ENCODE measurements around the gene CHST15.

The CHST15 gene

DNA sequence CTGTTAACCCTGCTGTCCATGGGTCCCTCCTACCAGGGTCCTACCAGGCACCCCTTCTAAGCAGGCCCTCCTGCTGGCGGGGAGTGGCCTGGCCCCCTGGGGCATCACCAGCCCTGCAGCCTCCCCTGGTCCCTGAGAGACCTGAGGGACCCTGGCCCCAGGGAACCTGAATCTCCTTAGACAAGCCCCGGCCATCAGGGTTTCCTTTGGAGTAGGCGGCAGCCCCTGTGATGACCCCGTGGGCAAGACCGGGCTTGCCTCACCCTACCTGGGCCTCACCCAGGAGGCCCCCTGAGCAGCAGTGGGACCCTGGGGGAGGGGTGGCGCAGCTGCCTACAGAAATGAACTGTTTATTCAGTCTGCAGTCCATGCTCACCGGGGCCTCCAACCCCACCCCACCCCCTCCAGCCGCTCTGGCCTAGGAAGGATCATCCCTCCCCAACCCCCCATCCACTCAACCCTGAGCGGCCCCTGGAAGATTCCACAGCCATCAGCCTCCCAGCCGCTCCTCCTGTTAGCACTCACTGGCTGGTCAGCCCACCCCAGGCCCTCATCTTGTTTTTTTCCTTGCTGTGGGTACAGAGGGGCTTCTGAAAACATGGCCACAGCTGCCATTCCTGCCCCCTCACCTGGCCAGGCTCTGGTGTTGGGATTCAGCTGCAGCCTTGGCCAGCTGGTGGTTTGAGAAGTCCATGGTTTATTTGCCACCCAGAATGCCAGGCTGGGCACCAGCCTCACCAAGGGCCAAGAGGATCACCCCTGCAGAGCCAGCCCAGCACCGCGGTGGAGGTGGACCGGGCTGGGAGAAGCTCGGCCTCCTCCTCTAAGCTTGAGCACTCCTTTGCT lies 34.8 kb upstream of the CHST15 start:
- Histone ChIP-seq H3K27me3 (ENCODE audit: low read depth) (no peaks in the 10 kb centered on the region), H3K36me3 (replicated peaks) (no peaks in the 10 kb centered on the region), H3K4me3 (no peak overlapping the region), H3K4me1 (no peaks in the 10 kb centered on the region), H3K9me3 (no peaks in the 10 kb centered on the region)
- no peak for DNase-seq (ENCODE audit: low spot score in 2 of 2)
- in situ Hi-C loops (cut with MboI; ENCODE audit: low sequenced_read_pairs) = no loop called here

DNA sequence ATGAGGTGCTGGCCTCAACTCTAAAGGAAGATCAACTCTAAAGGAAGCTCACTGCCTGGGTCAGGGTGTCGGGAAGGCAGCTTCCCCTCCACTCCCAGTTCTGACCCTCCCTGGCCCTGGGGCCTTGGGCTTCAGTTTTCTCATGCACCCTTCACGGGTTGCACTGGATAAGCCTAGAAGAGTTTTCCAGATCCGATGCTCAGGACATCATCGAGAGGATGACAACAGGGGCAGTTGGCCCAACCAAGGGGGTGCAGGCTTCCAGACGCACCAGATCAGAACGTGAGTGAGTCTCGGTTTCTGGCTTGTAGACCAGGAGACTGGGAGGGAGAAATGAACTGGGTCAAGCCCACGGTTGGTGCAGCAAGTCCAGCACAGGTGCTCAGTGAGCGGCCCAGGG lies 34.2 kb upstream of the CHST15 start:
- no peak for DNase-seq (ENCODE audit: low spot score in 2 of 2)
- H3K4me3 ChIP-seq = no peak overlapping the region
- H3K27me3 ChIP-seq (ENCODE audit: low read depth) = no peaks in the 10 kb centered on the region
- no peaks in the 10 kb centered on the region for H3K4me1 ChIP-seq
- no peaks in the 10 kb centered on the region for H3K9me3 ChIP-seq
- H3K36me3 ChIP-seq (replicated peaks) = no peaks in the 10 kb centered on the region
- in situ Hi-C loops (cut with MboI; ENCODE audit: low sequenced_read_pairs) = no loop called here

DNA sequence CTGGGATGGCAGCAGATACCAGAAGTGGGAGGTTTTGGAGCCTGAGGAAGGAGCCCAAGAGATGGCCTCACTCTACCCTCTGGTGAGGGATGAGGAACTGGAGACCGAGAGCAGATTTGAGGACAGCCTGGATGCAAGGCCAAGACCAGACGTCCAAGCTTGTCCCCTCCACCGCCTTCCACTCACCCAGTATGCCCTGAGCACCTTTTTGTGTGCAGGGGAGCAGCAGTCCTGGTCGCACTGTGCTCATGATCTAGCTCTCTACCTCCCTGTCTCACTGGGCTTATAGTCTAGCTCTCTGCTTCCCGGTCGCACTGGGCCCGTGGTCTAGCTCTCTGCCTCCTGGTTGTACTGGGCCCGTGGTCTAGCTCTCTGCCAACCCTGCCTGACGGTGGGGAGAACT lies 33.6 kb upstream of the CHST15 start:
- H3K4me3 ChIP-seq = no peak overlapping the region
- no peaks in the 10 kb centered on the region for H3K36me3 ChIP-seq (replicated peaks)
- no peaks in the 10 kb centered on the region for H3K9me3 ChIP-seq
- H3K27me3 ChIP-seq (ENCODE audit: low read depth) = no peaks in the 10 kb centered on the region
- DNase-seq (ENCODE audit: low spot score in 2 of 2) = no peak
- no peaks in the 10 kb centered on the region for H3K4me1 ChIP-seq
- in situ Hi-C loops (cut with MboI; ENCODE audit: low sequenced_read_pairs) = no loop called here

DNA sequence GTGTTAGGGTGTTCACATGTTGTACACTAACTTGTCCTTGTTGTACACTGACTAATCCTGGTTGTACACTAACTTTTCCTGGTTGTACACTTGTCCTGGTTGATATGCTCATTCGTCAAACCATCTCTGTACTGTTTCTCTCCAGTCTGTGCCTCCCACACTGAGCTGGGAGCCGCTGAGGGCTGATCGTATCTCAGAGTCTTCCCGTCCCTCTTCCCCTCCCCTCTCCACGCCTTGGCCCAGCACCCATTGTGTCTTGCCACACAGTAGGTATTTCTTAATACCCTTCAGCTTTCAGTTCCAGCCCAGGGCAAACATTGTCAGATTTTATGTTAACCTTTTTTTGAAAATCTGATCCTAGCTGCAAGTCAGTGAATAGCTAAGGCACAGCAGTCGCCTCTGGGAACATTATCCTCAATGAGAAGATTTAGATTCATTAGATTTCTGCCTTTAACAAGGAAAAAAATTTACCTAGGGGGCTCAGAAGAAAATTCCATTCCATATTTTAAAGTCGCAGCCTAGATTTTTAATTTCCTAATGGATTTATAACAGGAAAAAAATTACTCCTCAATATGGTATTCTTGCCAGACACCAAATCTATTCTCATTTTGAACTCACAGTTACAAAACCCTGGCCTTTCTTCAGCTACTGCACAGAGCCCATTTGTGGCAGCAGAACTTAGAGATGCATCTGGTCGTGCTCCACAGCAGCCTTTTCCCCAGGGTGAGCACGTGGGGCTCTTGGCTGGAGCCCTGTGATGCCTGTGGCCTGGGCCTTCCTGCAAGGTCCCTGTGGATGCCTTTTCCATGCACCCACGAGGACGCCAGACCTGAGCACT lies 33.0 kb upstream of the CHST15 start:
- in situ Hi-C loops (cut with MboI; ENCODE audit: low sequenced_read_pairs) = no loop called here

DNA sequence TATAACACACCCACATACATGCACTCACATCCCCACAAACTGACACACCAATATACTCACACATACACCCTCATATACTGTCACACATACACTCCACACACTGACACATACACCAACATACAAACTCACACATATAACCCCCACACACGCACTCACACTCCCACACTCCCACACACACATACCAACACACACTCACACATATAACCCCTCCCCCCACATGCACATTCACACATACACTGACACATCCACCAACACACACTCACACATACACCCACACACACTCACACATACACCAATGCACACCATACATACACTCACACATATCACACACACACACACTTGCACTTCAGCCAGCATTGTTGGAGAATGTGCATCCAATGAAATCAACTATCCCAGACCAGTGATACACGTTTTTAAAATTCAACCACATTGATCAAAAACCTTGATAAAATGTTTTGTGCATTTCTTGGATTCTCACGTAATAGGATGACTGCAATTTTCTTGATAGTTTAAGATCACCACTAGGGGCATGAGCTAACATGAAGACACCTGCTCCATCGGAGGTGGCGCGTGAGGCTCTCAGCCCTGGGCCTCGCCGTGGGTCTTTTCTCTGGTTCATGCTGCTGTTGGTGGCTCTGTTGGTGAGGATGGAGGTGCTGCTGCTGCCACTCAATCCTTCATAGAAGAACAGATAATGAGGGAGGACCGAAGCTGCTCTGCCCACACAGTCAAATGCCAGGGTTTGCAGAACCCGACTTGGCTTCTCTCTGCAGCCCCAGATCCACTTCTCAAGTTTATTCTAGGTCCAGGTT lies 32.1 kb upstream of the CHST15 start:
- Histone ChIP-seq H3K36me3 (replicated peaks) (no peaks in the 10 kb centered on the region), H3K4me3 (no peak overlapping the region), H3K9me3 (no peaks in the 10 kb centered on the region), H3K4me1 (no peaks in the 10 kb centered on the region), H3K27me3 (ENCODE audit: low read depth) (no peaks in the 10 kb centered on the region)
- DNase-seq (ENCODE audit: low spot score in 2 of 2) = no peak
- in situ Hi-C loops (cut with MboI; ENCODE audit: low sequenced_read_pairs) = no loop called here

More for the DNA sequence above, 33.0 kb upstream of the CHST15 start:
- DNase-seq (ENCODE audit: low spot score in 2 of 2) = no peak
- Histone ChIP-seq H3K4me3 (no peak overlapping the region), H3K4me1 (no peaks in the 10 kb centered on the region), H3K27me3 (ENCODE audit: low read depth) (no peaks in the 10 kb centered on the region), H3K36me3 (replicated peaks) (no peaks in the 10 kb centered on the region), H3K9me3 (no peaks in the 10 kb centered on the region)

DNA sequence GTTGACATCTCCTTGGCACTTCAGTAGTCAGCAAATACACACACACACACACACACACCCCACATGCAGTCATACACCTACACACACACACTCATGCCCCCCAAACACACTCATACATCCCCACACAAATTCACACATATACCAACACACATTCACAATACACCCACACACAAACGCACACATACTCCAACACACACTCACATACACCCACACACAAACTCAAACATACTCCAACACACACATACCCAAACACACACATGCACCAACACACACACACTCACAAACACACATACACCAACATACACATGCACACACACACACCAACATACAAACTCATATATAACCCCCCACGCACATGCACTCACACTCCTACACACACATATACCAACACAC lies 31.4 kb upstream of the CHST15 start:
- H3K36me3 ChIP-seq (replicated peaks) = no peaks in the 10 kb centered on the region
- no peak for DNase-seq (ENCODE audit: low spot score in 2 of 2)
- no peaks in the 10 kb centered on the region for H3K4me1 ChIP-seq
- H3K9me3 ChIP-seq = no peaks in the 10 kb centered on the region
- in situ Hi-C loops (cut with MboI; ENCODE audit: low sequenced_read_pairs) = no loop called here
- no peak overlapping the region for H3K4me3 ChIP-seq
- H3K27me3 ChIP-seq (ENCODE audit: low read depth) = no peaks in the 10 kb centered on the region

GRCh38 chr10:124124123-124124768 lies 30.8 kb upstream of the CHST15 start:
- H3K4me1 ChIP-seq = no peaks in the 10 kb centered on the region
- H3K36me3 ChIP-seq (replicated peaks) = no peaks in the 10 kb centered on the region
- no peaks in the 10 kb centered on the region for H3K27me3 ChIP-seq (ENCODE audit: low read depth)
- no peak for DNase-seq (ENCODE audit: low spot score in 2 of 2)
- in situ Hi-C loops (cut with MboI; ENCODE audit: low sequenced_read_pairs) = no loop called here
- no peaks in the 10 kb centered on the region for H3K9me3 ChIP-seq
- H3K4me3 ChIP-seq = no peak overlapping the region

GRCh38 chr10:124123156-124123555 lies 29.8 kb upstream of the CHST15 start:
- DNase-seq (ENCODE audit: low spot score in 2 of 2) = no peak
- no peaks in the 10 kb centered on the region for H3K27me3 ChIP-seq (ENCODE audit: low read depth)
- no peak overlapping the region for H3K4me3 ChIP-seq
- H3K9me3 ChIP-seq = no peaks in the 10 kb centered on the region
- in situ Hi-C loops (cut with MboI; ENCODE audit: low sequenced_read_pairs) = no loop called here
- no peaks in the 10 kb centered on the region for H3K36me3 ChIP-seq (replicated peaks)
- no peaks in the 10 kb centered on the region for H3K4me1 ChIP-seq

DNA sequence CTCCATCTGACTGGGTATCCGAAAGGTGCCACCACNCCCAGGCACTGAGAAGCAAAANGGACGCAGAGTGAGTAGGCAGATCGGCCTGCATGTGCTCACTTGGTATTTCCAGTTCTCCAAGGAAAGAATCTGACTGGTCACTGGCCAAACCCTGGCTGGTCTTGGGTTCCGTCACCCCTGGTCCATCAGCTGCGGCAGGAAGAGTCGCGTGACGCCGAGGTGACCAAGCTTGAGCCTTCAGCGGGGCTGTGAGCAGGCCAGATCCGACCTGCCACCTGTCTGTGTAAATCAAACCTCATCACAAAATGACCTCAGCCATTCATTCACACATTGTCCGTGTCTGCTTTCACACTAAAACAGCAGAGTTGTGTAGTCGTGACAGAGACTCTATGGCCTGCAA lies 28.8 kb upstream of the CHST15 start:
- DNase-seq (ENCODE audit: low spot score in 2 of 2) = no peak
- H3K27me3 ChIP-seq (ENCODE audit: low read depth) = no peaks in the 10 kb centered on the region
- no peak overlapping the region for H3K4me3 ChIP-seq
- H3K9me3 ChIP-seq = no peaks in the 10 kb centered on the region
- H3K36me3 ChIP-seq (replicated peaks) = no peaks in the 10 kb centered on the region
- in situ Hi-C loops (cut with MboI; ENCODE audit: low sequenced_read_pairs) = no loop called here
- H3K4me1 ChIP-seq = no peaks in the 10 kb centered on the region

DNA sequence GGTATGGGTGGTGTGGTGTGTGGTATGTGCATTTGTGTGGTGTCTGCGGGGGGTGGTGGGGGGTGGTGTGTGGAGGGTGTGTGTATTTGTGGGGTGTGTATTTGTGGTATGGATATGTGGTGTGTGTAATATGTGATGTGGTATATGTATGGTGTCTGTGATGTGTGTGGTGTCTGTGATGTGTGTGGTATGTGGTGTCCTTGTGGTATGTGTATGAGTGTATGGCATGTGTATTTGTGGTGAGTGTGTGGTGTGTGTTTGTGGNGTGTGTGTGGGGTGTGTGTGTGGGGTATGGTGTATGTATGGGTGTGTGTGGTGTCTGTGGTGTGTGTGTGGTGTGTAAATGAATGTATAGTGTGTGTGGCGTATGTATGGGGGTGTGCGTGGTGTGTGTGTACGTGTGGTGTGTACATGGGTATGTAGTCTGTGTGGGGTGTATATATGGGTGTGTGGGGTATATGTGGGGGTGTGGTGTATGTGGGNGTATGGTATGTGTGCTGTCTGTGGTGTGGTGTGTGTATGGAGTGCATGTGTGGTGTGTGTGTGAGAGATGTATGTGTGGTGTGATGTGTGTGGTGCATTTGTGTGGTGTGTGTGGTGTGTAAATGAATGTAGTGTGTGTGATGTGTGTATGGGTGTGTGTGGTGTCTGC lies 27.1 kb upstream of the CHST15 start:
- Histone ChIP-seq H3K27me3 (ENCODE audit: low read depth) (no peaks in the 10 kb centered on the region), H3K4me3 (no peak overlapping the region), H3K4me1 (no peaks in the 10 kb centered on the region), H3K36me3 (replicated peaks) (no peaks in the 10 kb centered on the region), H3K9me3 (no peaks in the 10 kb centered on the region)
- DNase-seq (ENCODE audit: low spot score in 2 of 2) = no peak
- in situ Hi-C loops (cut with MboI; ENCODE audit: low sequenced_read_pairs) = no loop called here

GRCh38 chr10:124119946-124120345 lies 26.5 kb upstream of the CHST15 start:
- H3K36me3 ChIP-seq (replicated peaks) = no peaks in the 10 kb centered on the region
- H3K4me3 ChIP-seq = no peak overlapping the region
- H3K27me3 ChIP-seq (ENCODE audit: low read depth) = no peaks in the 10 kb centered on the region
- in situ Hi-C loops (cut with MboI; ENCODE audit: low sequenced_read_pairs) = no loop called here
- no peak for DNase-seq (ENCODE audit: low spot score in 2 of 2)
- H3K4me1 ChIP-seq = no peaks in the 10 kb centered on the region
- H3K9me3 ChIP-seq = no peaks in the 10 kb centered on the region

DNA sequence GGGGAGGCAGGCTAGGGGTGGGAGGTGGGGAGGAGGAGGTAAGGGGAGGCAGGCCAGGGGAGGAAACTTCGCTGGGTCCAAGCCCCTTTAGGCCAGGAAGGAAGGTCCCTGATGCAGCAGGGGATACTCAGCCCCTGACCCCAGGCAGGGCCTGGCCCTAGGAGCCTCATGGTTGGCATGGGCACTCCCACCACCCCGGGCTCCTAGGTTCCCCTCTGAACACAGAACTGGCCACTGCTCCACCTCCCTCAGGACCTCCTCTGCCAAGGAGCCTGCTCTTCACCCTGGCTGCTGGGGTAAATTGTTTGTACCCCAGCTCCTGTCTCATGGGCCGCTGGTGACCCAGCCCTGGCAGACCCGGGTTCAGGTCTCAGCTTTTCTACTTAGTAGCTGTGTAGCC lies 25.8 kb upstream of the CHST15 start:
- no peak overlapping the region for H3K4me3 ChIP-seq
- in situ Hi-C loops (cut with MboI; ENCODE audit: low sequenced_read_pairs) = no loop called here
- H3K4me1 ChIP-seq = no peaks in the 10 kb centered on the region
- DNase-seq (ENCODE audit: low spot score in 2 of 2) = no peak
- no peaks in the 10 kb centered on the region for H3K9me3 ChIP-seq
- H3K36me3 ChIP-seq (replicated peaks) = no peaks in the 10 kb centered on the region
- no peaks in the 10 kb centered on the region for H3K27me3 ChIP-seq (ENCODE audit: low read depth)

- H3K4me1 ChIP-seq = no peaks in the 10 kb centered on the region
- in situ Hi-C loops (cut with MboI; ENCODE audit: low sequenced_read_pairs) = no loop called here
- DNase-seq (ENCODE audit: low spot score in 2 of 2) = no peak
- no peaks in the 10 kb centered on the region for H3K36me3 ChIP-seq (replicated peaks)
- no peak overlapping the region for H3K4me3 ChIP-seq
- no peaks in the 10 kb centered on the region for H3K9me3 ChIP-seq
- H3K27me3 ChIP-seq (ENCODE audit: low read depth) = no peaks in the 10 kb centered on the region
Observed at GRCh38 chr10:124117833-124118232, 24.4 kb upstream of the CHST15 start.
